AG09309 (cell line): ENCODE data around the gene TH.

Experiments used
- DNase-seq: peaks from one replicate; pipeline ENCODE4 v3.0.0-alpha.2; 2010; ENCODE audit warnings: low read depth
- H3K4me3 ChIP-seq: 2 replicates; pipeline ENCODE4 v1.5.1; 2011; ENCODE audit warnings: mild to moderate bottlenecking, low read depth, low read length, moderate library complexity; ENCODE audit not compliant: control insufficient read depth
- CTCF ChIP-seq: IDR thresholded peaks from 2 replicates; pipeline ENCODE4 v1.5.1; 2011; ENCODE audit warnings: mild to moderate bottlenecking, low read depth, low read length, inconsistent platforms; ENCODE audit not compliant: insufficient read depth, control insufficient read depth; ENCODE audit errors: missing control alignments

TH gene

GRCh38 chr11:2168286-2169004, 3.2 kb downstream of the TH start:
- no peak for DNase-seq
- H3K4me3 ChIP-seq: no peak overlapping the region
- TF ChIP-seq CTCF: no peak

- no peak overlapping the region for H3K4me3 ChIP-seq
- DNase-seq: no peak
- no peak for TF ChIP-seq CTCF
These were observed 4.2 kb downstream of the TH start for GRCh38 chr11:2167141-2168045.

- DNase-seq: no peak
- H3K4me3 ChIP-seq: no peak overlapping the region
- TF ChIP-seq CTCF: peak; percentile 57
These were observed 5.3 kb downstream of the TH start for GRCh38 chr11:2166091-2166851.

- DNase-seq: no peak
- TF ChIP-seq CTCF: no peak
- H3K4me3 ChIP-seq: no peak overlapping the region
These were observed 6.0 kb downstream of the TH start for GRCh38 chr11:2165571-2165970.

- TF ChIP-seq CTCF: no peak
- no peak overlapping the region for H3K4me3 ChIP-seq
- DNase-seq: no peak
These were observed 6.6 kb downstream of the TH start for GRCh38 chr11:2164861-2165555.

GRCh38 chr11:2164081-2164480, 7.5 kb downstream of the TH start:
- DNase-seq: no peak
- no peak for TF ChIP-seq CTCF
- no peak overlapping the region for H3K4me3 ChIP-seq
